Midbrain (tissue), 1 donor: ENCODE results near the gene EEF1A1.
"Not testable (repeated sequence)": the region's sequence is repeated elsewhere in the genome, so short reads cannot be mapped to it uniquely, and the experiment has no call there.

Source experiments
- DNase-seq: peaks from one replicate; lab custom pipeline; 2025; lab: John Stamatoyannopoulos, UW

EEF1A1 gene

DNA sequence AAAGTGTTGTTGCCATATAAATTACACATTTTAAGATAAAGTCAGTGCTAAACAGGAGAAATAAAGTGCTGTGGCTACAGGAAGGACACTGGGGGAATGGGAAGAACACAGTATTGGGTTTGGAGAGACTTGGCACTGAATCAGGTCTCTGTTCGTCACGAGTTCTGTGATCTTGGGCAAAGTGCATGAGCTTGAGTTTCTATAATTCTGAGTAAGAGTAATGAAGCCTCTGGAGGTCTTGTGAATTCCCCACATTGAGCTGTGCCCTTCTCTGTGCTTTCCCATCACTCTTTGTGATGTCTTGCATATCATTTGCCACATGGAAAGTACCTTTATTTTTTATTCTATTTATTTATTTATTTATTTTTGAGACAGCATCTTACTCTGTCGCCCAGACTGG is 16.8 kb upstream of the EEF1A1 start:
- DNase-seq, result no peak

DNA sequence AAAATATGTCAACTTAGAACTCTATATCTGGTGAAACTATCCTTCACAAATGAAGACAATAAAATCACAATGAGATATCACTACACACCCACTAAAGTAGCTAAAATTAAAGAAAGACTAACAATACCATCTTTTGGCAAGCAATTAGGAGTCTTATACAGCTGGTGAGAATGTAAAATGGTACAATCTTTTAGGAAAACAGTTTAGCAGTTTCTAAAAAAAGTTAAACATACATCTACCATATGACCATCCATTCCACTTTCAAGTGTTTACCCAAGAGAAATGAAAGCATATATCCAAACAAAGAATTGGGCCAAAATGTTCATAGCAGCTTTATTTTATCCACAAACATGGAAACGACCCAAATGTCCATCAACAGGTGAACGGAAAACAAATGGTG is 13.8 kb upstream of the EEF1A1 start:
- DNase-seq, result no peak

DNA sequence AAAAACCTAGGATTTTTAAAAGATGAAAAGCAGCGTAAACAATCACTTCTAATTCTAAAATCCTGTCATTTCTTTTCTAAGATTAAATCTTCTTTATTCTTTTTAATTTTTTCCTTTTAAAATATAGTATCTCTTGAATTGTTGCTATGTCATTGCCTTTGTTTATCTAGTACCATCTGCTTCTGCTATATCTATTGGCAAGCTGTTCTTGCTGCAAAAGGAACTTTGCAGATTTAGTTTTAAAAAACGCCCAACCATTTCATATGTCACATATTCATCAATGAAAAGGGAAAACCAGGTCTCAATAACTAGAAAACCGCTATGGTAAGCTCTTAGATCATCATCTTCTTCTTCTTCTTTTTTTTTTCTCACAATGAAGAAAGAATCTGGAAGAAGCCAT is 11.5 kb upstream of the EEF1A1 start:
- no peak for DNase-seq

DNA sequence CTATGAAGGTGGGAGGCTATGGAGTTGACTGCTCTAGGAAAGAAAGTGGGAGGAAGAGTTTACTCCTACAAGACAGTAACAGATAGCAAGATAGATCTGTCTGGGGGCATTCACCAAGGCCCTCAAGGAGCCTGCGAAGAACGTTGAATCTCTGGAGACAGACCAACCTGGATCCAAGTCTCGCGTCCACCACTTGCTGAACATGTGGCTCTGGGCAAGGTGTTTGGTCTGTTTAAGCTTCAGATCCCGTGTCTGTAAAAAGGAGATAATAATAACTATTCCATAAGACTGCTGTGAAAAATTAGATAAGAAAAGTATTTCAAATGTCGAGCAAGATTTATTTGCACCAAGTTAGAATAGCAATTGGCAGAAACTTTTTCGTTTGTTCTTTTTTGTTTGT is 8.1 kb upstream of the EEF1A1 start:
- DNase-seq, result no peak

DNA sequence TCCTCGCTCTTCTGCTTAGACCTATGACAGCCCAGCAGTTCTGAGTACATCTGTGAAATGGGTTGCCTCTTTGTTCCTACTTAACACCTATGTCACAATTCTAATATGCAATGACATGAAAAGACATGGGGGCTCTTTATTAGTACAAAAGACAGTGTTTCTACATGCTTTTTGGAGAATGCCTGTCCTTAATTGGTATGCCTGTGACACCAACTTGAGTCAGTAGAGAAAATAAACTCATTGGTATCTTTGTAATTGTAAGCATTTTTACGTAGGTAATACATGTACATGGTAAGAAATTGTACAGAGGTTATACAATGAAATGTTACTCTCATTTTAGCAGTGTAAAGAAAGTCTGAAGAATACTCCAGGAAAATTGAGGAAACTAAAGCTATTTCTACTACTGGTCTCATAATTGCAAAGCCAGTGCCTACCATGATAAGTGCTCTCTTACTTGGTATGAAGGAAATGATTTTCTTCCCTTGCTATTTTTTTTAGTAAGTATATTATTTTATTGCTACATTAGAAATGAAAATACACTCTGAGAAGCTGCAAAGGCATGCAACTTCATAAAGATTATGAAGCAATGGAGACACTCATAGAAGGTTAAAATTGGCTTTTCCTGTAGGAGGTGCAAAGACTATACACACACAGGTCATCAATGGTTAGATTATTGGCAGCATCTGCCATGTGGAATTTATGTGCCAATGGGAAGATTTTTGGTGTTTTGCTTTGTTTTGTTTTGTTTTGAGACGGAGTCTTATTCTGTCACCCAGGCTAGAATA is 4.9 kb upstream of the EEF1A1 start:
- DNase-seq, result no peak

DNA sequence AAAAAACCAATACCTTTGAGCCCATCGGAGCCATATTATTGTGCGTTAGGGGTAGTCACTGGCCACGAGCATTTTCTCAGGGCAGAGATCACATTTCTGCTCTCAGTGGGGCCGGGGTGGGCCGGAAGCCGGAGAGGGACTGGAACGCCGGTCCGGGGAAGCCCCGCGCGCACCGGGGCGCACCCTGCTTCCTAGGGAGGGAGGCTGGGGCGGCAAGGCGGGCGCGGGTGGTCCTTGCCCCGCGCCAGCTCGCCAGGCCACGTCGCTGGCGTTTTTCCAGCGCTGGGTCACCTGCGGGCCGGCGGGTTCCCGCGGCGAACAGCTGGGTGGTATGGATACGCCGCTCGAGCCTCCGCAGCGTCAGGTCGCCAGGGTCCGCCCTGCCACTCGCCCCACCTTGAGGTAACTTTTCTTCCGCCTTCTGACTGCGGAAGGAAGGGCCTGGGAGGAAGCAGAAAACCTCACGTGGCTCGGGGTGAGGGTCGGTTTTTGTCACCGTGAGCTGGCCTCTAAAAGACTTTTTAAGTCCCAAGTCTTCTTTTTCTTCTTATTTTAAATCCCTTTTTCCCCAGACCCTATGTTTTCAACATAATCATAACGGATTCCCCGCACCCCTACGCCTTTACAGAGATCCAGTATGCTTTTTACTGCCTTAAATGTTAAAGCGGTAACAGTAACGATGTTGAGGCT is 2.7 kb upstream of the EEF1A1 start:
- DNase-seq, result peak; percentile 28

DNA sequence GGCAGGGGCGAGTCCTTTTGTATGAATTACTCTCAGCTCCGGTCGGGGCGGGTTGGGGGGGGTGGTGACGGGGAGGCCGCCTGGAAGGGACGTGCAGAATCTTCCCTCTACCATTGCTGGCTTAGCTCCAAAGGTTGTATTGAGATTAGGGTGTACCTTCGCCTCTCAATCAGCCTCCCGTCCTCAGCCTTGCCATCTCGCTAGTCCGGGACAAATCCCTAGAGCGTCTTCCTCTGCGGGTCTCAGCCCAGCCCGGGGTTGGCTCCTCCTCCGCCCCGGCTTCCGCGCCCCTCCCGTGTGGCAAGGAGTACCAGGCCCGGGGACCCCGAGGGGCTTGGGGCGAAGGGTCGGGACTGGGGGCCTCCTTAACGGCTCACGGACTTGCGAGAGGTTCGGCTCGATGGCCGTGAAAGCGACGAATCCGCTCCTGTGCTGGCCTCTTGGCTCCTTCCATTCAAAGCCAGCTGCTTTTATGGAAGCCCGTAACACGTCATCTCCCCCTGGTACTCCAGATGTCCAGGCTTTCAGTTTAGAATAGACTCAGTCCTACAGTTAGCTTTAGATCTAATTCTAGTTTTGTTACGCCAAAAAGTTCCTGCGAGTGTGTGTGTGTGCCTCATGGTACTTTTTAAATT is 636 bp upstream of the EEF1A1 start:
- peak; percentile 85 for DNase-seq

DNA sequence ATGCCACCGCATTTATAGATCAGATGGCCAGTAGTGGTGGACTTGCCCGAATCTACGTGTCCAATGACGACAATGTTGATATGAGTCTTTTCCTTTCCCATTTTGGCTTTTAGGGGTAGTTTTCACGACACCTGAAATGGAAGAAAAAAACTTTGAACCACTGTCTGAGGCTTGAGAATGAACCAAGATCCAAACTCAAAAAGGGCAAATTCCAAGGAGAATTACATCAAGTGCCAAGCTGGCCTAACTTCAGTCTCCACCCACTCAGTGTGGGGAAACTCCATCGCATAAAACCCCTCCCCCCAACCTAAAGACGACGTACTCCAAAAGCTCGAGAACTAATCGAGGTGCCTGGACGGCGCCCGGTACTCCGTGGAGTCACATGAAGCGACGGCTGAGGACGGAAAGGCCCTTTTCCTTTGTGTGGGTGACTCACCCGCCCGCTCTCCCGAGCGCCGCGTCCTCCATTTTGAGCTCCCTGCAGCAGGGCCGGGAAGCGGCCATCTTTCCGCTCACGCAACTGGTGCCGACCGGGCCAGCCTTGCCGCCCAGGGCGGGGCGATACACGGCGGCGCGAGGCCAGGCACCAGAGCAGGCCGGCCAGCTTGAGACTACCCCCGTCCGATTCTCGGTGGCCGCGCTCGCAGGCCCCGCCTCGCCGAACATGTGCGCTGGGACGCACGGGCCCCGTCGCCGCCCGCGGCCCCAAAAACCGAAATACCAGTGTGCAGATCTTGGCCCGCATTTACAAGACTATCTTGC is 725 bp downstream of the EEF1A1 start:
- DNase-seq, result peak; percentile 52

DNA sequence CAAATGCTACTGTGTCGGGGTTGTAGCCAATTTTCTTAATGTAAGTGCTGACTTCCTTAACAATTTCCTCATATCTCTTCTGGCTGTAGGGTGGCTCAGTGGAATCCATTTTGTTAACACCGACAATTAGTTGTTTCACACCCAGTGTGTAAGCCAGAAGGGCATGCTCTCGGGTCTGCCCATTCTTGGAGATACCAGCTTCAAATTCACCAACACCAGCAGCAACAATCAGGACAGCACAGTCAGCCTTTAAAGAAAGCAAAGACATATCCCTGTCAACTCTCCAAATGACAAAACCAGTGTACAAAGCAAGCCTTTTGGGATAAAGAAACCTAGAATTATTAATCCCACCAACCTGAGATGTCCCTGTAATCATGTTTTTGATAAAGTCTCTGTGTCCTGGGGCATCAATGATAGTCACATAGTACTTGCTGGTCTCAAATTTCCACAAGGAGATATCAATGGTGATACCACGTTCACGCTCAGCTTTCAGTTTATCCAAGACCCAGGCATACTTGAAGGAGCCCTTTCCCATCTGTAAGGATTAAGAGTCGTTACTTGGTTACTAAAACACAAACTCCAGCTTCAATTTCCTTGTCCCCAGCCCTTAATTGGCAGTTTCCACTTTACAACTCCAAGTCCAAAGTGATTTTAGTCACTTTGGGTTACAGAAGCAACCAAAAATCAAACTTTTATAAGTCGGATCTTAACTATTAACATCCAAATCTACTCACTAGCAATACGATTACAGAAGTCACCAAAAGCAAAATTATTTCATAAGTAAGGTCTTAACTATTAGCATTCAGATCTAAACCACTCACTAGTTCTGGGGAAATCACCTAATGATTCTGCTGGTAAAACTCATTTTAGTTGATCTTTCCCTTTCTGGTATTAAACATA is 1.6 kb downstream of the EEF1A1 start:
- not testable (repeated sequence) for DNase-seq

DNA sequence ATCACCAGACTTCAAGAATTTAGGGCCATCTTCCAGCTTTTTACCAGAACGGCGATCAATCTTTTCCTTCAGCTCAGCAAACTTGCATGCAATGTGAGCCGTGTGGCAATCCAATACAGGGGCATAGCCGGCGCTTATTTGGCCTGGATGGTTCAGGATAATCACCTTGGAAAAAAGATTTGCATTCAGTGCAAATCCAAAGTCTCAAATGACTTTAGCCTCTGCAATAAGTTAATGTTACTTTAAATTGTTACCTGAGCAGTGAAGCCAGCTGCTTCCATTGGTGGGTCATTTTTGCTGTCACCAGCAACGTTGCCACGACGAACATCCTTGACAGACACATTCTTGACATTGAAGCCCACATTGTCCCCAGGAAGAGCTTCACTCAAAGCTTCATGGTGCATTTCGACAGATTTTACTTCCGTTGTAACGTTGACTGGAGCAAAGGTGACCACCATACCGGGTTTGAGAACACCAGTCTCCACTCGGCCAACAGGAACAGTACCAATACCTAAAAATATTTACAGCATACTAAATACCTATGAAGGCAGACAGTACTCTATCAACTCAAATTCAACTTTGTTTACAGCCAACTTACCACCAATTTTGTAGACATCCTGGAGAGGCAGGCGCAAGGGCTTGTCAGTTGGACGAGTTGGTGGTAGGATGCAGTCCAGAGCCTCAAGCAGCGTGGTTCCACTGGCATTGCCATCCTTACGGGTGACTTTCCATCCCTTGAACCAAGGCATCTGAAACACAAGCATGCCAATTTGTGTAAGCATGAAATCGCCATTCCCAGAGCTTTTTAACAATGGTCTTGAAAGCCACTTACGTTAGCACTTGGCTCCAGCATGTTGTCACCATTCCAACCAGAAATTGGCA is 2.5 kb downstream of the EEF1A1 start:
- not testable (repeated sequence) for DNase-seq

DNA sequence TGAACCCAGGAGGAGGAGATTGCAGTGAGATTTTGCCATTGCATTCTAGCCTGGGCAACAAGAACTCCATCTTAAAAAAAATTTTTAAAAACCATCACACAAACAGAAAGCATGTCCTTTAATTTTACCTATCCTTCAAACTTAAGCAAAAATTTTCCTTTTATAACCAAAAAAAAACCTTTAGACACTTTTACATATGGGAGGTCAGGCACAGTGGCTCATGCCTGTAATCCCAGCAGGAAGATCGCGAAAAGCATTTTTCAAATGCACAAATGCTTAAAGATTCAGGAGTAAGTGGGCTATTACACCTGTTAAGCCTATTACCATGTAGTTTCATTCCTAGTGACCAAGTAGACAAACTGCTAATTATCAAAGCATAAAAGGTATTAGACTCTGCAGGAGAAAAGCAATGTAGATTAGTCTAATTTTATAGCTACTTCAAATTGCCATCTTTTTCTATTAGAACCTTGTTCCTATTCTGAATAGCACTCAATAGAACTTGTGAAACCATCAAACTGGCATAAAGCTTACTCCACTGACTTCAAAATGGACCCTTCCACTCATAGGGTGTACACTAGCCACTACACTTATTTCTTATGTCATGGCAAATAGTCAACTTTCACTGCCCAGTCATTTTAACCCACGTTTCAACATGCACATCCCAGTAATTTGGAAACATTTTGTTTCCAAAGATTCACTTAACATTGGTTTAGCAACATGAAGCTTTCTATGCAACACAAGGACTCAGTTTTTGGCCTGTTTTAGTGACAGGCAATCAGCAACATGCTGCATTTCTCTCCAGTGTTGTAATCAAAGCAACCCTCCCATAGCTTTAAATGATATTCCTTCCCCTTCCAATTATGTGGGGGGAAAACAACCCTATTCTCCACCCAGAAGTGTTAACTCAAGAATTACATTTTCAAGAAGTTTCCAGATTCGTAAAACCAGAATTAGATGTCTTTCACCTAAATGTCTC is 4.0 kb downstream of the EEF1A1 start:
- DNase-seq, result no peak

DNA sequence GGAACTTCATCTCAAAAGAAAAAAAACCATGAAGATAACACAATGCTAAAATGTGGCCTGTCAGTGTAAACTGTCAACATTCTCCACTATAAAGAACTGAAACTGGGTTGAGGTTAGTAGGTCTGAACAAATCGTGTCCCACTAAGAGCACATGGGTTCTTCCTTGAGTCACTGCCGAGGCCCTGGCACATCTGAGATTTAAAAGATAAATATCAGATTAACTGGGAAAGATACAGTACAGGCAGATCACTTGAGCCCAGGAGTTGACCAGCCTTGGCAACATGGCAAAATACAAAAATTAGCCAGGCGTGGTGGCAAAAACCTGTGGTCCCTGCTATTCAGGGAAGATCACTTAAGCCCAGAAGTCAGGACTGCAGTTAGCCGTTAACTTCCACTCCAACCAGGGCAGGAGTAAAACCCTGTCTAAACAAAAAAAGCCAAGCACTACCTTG is 5.6 kb downstream of the EEF1A1 start:
- DNase-seq, result no peak

DNA sequence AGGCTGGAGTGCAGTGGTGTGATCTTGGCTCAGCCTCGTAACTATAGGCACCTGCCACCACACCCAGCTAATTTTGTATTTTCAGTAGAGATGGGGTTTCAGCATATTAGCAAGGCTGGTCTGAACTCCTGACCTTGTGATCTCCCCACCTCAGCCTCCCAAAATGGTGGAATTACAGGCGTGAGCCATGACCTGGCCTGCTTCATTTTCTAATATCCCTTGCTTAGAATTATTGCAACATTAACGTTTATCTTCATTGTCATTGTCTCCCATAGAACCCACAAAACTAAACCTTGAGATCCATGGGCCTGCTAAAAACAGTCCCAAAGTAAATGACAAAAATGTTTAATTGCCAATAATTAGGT is 6.1 kb downstream of the EEF1A1 start:
- DNase-seq, result no peak

DNA sequence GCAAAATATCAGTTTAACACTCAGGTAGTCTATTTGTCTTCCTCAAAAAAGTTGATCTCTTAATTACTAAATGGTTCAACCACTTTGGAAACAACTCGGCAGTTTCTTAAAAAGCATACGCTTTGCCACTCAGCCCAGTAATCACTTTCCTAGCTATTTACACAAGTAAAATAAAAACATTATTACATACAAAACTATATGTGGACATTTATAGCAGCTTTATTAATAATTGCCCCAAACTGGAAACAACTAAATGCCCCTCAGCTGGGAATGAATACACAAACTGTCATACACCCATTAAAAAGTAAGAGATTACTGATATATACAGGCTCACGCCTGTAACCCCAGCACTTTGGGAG is 7.4 kb downstream of the EEF1A1 start:
- no peak for DNase-seq

DNA sequence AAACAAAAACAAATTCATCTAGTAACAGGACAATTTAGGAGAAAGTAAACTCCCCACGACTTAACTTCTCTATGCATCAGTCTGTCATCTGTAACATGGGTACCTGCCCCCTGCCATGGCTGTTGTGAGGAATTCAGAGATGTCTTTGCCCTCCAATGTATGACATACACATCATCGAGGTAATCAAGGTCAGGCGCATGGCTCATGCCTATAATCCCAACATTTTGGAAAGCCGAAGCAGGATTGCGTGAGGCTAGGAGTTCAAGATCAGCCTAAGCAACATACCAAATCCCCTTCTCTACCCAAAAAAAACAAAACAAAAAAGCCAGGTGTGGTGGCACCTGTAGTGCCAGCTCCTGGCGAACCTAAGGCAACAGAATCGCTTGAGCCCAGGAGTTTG is 9.0 kb downstream of the EEF1A1 start:
- no peak for DNase-seq

DNA sequence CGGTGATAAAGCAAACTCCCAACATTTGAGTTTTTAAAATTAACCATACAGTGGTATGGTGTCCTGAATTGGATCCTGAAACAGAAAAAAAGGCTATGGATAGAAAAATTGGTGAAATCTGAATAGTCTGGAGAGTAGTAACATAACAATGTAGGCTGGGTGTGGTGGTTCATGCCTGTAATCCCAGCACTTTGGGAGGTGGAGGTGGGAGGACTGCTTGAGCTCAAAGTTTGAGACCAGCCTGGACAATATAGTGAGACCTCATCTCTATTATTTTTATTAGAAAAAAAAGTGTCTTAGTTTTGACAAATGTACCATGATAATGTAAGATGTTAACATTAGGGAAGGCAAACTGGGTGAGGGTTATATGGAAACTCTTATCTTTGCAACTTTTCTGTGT is 11.0 kb downstream of the EEF1A1 start:
- no peak for DNase-seq

DNA sequence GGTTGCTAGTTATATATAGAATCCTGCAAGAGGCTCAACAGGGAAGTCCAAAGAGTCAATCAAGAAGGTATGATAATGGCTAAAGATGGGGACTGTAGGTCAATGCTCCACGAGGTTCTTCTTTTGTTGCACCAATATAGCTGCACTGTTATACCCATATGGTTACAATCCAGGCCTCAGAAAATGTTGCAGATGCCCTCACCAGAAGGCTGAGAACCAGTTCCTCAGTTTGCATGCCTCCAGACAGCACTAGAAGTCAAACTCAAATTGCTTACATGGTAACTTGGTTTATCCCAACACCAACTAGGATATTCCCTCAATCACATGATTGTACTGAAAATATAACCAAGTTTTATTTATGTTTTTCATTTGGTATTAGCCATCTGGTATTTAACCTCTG is 12.1 kb downstream of the EEF1A1 start:
- DNase-seq, result no peak

DNA sequence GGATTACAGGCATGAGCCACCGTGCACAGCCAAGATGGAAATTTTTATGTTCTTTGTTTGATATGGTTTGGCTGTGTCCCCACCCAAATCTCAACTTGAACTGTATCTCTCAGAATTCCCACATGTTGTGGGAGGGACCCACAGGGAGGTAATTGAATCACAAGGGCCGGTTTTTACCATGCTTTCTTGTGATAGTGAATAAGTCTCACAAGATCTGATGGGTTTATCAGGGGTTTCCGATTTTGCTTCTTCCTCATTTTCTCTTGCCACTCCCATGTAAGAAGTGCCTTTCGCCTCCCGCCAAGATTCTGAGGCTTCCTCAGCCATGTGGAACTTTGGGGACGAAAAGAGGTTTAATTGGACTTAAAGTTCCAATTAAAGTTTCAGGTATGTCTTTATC is 14.6 kb downstream of the EEF1A1 start:
- no peak for DNase-seq

DNA sequence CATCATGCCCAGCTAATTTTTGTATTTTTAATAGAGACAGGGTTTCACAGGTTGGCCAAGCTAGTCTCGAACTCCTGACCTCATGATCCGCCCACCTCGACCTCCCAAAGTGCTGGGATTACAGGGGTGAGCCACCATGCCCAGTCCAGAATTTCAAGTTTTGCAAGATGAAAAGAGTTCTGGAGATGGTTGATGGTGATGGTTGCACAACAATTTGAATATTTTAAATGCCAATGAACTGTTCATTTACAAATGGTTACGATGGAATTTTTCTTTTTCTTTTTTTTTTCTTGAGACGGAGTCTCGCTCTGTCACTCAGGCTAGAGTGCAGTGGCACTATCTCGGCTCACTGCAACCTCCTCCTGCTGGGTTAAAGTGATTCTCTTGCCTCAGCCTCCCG is 15.1 kb downstream of the EEF1A1 start:
- not testable (repeated sequence) for DNase-seq
